Measurements from ENCODE around the gene PLCG1.

Gene PLCG1

DNA sequence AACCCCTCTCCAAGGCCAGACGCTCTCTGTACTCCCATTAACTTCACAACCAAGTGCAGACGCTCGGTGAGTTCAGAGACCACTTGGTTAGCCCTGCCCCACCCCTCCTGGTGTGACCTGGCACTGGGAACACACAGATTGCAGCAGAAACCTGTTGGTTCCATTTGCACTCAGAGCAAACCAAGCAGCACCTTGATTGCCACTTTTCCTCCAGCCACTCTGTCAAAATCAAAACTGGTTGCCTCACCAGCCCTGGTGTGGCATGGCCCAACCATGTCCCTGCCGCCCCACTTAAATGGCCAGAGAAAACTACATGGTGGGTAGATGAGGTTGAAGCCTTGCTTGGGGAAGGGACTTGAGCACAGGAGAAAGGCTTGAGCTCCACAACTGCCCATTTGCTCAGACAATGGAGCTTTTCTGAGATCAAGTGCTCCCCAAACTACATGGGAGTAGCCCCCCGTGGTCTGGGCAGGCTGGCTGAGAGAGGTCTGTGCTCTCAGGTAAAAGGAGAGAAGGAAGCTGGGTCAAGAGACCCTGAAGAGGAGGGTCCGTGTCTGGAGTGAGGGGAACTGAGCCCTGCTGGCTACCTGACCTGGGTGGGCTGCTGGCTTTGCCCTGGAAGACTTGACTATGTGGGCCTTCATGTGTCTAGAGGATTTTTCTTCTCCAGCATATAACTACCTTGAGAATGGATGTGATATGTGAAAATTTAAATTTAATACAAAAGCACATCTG, 43.4 kb downstream of the PLCG1 start:
- DNase-seq (ENCODE audit: low spot score): no peak

DNA sequence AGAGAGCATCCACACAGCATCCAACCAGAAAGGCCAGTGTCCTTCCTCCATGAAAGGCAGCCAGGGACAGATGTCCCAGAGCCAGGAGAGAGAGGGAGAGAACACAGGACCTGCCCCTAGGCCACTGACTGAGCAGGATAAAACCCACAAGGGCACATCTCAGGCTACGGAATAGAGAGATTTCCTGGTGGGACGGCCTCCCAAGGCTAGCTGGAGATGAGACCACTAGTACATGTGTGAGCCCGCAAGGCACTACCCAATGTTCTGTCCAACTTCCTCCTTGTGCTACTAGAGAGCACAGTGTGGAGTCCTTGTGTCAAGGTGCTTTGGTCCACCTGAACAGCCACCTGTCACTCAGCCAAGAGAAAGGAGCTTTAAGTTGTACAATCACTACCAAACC, 44.2 kb downstream of the PLCG1 start:
- no peak for DNase-seq (ENCODE audit: low spot score)

DNA sequence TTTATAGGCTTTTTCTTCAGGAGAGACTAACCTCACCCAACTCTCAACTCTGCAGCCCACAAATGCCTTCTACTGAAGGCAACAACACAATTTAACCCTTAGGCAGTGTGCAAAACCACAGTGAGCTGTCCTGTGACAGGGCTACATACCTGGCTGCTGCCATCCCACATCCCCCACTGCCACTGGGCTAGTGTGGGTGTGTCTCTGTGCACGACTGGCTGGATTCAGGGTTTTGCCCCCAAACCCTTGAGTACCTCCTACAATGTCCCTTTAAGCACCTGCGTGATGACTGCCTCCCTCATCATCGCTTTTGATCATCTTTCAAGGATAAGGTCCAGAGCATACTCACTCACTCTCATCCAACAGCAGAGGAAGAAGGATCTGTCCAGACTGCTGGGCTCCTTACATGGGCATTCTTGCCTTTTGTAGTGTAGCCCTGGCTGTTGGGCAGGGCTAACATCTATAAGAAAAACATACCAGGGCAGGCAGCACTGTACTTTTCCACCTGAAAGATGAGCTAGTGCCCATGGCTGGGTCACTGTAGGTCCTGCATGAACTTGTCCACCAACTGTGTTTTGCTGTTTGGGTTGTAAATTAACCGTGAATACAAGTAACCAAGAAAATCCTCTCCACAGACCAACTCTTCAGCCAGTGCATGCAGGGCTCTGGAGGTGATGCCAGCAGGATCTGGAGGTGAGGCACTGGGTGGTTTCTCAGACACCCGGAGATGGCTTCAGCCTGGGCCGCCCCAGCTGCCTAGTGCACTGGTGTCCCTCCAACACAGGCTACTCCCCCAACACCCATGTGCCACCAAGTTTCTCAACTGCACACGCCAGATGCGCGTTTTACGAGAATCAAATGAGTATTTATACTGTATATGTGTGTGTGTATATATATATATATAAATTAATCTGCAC, 45.2 kb downstream of the PLCG1 start:
- no peak for DNase-seq (ENCODE audit: low spot score)

DNA sequence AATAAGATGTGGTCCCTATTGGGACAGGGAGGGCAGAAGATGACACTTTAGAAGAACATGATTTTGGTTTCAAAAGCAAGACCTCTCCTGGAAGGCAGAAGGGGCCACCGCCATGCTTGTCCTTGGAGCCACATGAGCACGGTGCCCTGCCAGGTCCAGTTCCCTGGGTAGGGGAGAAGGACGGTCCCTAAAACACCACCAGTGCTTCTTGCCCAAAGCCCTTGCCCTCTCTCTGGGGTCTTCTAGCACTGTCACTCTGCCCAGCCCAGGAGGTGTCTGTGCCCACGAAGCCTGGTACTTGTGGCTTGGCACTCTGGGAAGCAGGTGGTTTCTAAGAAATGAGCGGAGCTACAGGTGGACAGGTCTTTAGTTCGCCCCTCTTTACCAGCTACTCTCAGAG, 46.0 kb downstream of the PLCG1 start:
- no peak for DNase-seq (ENCODE audit: low spot score)

DNA sequence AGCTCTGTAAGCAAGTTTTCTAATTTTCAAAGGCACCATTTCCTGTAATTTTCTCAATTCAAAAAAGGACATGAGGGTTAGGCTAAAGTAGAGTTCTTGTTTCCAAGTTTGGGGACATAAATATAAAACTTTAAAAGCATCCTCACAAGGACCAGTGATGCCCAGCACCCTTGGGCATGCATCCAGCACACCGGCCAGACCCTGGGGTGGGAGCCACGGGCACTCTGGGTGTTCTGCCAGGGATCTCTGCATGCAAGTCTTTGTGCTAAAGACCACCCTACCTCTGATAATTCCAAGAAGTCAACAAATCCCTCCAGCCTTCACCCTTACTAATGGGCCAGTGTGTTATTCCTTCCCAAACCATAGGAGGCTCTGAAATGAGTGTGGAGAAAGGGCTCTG, 46.5 kb downstream of the PLCG1 start:
- no peak for DNase-seq (ENCODE audit: low spot score)

DNA sequence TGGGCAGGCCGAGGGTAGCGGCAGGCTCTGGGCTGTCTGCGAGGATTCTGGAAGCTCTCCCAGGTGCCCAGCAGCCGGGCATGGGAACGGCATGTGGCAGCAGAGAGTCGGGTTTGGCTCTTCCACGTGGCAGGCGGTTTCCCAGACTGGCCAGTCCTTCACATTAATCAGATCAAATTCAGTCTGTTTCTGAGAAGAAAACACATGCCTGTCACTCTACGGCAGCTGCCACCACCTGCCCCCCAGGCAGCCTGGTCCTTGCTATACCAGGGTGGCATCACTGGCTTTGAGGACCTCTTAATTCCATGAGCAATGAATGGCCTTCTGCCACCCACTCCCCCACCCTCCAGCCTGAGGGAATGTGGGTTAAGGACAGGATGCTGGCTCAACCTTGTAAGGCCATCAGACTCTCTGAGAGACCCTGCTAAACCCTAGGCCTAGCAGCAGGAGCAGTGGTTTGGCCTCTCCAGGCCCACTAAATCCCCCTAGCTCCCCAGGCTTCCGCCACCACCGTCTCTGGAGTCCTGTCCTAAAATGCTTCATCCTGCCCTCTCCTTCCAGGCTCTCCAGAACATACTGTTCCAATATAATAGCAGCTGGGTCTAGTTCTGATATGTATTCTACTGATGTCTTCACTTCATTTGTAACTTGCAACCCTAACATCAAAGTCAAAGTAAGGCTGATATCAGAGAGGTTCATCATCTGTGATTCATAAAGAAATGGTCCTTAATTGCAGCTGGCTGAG, 47.8 kb downstream of the PLCG1 start:
- DNase-seq (ENCODE audit: low spot score): no peak

DNA sequence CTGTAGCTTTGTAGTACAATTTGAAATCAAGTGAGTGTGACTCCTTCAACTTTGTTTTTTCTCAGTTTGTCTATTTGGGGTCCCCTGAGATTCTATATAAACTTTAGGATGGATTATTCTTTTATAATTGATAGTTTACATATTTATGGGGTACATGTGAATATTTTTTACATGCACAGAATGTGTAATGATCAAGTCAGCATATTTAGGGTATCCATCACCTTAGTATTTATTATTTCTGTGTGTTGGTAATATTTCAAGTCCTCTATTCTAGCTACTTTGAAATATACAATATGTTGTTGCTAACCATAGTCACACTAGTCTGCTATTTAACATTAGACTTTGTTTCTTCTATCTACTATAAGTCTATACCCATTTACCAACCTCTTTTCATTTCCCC, 50.3 kb downstream of the PLCG1 start:
- no peak for DNase-seq (ENCODE audit: low spot score)

DNA sequence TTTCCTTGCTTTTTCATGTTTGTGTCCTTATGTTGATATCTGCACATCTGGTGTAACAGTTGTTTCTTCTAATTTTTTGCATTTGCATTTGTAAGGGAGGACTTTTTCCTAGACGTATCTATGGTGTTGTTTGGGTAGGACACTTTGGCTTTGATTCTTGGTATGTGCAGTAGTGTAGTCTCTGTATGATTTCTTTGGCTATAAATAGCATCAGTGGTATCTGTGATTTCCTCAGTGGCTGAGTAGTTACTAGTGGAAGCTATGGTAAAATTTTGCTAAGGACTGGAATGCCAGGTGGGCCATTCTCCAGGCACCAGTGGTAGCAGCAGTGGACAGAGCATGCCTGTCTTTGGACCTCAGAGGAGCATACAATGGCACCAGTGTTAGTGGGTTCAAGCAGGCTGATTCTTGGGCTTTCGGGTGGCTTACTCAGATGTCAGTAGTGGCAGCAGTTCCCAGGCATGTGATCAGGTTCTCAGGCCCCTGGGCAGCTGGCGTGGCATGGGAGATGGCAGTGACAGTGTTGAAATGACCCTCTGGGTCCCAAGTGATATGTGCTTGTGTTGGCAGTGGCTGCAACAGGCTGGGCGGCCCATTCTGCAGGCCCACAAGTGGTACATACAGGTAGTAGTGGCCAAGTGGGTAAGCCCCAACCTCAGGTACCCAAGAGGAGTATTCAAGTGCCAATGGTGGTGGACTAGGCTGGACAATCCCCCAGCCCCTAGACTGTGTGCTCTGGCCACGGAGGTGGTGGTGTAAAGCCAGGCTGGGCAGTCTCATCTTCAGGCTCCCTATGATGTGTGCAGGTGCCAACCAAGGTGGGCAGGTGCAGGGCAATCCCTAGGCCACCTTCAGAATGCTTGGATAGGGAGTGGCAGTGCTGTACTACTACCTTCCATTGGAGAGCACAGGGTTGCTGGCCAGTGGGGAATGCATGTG, 54.5 kb downstream of the PLCG1 start:
- no peak for DNase-seq (ENCODE audit: low spot score)

DNA sequence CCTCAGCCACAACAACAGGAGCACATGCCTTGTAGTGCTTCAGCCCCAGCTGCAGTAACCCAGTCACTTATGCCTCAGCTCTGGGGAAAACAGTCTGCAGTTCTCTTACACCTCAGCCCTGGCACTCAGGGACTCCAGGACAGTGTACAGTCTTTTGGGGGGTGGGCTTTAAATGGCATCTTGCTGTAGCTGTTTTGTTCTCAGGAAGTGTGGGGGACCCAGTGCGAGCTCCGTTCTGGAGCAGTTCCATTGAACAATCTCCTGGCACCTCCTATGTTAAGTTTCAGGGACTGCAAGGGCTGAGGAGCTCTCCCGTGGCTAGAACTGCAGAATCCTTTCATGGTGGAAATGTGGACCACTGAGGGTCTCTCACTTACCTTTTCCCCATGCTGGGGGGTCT, 55.2 kb downstream of the PLCG1 start:
- no peak for DNase-seq (ENCODE audit: low spot score)

DNA sequence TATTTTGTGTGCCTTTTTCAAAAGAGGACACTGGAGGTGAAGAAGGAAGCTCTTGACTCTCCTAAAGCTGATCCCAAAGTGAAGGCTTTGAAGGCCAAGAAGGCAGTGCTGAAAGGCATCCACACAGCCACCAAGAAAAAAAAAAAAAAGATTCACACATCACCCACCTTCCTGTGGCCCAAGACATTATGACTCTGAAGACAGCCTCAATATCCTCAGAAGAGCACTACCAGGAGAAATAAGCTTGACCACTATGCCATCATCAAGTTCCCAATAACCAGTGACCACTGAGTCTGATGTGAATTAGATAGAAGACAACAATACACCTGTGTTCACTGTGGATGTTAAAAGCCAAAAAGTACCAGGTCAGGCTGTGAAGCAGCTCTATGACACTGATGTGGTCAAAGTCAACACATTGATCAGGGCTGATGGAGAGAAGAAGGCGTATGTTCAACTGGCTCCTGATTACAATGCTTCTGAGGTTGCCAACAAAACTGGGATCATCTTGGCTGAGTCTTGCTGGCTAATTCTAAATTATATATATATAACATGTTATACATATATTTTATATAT, 59.4 kb downstream of the PLCG1 start:
- DNase-seq (ENCODE audit: low spot score): no peak

DNA sequence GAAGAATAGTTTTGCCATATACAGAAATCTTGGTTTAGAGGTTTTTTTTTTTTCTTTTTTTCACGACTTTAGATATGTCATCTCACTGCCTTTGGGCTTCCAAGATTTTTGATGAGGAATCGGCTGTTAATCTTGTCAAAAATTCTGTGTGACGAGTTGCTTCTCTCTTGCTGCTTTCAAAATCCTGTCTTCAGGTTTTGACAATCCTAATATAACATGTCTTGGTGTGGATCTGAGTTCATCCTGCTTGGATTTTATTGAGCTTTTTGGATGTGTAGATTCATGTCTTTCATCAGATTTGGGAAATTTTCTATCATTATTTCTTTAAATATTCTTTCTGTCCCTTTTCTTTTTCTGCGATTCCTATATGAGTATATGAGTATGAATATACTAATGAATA, 61.1 kb downstream of the PLCG1 start:
- DNase-seq (ENCODE audit: low spot score): no peak

DNA sequence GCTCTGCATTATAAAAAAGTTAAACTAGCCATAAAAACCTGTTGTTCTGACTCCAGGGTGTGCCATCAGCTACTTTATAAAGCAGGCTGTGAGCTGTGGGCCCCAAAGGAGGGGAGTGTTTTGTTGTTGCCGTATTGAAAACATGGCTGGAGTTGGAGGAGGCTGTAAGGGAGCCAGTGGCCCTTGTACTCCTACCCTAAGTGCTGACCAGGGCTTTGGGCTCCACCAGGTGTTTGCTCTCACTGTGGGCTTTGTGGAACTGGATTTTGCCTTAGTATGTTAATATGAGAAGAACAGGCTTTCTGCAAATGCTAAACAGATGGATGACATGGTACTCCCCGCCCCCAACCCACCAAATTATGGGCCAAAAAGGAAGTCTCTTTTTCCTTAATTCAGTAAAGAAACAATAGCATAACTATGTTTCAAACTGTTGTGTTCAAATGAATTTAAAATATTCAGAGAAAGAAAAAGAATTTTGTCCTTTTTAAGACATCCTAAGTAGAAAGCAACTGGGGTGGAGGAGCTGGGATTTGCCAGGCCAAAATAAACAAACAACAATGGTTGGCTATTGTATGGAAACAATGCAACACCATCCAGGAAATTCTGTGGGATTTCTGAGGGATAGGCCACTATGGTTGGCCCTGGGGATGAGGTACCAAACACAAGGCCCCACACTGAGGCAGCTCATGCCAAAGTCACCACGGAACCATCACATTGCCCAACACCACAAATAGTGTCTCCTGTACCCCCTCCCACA, 63.3 kb downstream of the PLCG1 start:
- DNase-seq (ENCODE audit: low spot score): no peak

DNA sequence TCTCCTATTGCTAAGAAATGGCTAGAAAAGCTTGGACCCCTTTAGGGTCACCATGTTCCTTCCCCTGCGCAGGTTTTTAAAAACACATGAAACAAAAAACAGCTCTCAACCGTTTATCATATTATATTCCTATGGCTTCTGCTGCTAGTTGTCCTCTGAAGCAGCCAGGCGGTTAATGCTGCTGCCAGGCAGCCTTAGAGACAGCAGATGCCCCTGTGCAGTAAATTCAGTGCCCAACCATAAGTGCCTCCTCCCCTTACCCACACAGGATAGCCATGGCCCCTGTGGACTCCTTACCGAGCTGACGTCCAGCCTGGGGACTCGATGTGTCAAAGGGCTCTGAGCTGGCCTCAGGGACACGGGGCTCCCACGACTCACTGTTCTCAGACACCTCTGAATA, 64.4 kb downstream of the PLCG1 start:
- DNase-seq (ENCODE audit: low spot score): no peak

DNA sequence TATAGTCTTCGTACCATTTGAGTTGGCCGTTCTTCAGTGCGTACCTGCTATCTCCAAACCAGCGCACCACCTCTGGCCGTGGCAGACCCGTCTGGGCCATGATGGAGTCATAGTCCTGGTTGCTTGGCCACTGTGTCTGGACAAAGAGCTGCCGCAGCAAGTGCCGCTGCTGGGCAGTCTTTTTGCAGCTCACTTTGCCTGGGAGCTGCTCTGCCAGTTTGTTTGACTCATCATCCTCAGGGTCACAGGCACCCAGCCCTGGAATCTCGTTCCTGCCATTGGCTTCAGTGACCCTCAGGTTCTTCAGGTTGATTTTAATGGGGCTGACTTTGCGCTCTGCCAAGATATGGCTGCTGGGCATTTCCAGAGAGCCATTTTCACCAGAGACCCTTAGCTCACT, 65.1 kb downstream of the PLCG1 start:
- no peak for DNase-seq (ENCODE audit: low spot score)

DNA sequence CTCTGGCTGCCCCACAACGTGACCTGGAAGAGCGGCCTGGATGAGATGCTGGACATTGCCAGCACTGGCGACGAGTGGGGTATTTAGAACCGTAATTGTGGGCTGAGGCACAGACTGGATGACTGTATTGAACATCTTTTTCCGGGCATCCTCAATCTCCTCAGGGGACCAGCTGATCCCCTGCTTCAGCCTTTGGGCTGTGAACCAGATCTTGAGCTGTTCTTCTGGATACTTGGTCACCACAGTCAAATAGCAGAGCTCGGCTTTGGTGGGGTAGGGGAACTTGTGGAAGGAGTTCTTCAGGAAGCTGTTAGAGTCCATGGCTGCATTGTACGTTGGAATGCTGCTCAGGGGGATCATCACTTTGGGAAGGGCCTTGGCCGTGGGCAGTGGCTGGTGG, 66.3 kb downstream of the PLCG1 start:
- no peak for DNase-seq (ENCODE audit: low spot score)

DNA sequence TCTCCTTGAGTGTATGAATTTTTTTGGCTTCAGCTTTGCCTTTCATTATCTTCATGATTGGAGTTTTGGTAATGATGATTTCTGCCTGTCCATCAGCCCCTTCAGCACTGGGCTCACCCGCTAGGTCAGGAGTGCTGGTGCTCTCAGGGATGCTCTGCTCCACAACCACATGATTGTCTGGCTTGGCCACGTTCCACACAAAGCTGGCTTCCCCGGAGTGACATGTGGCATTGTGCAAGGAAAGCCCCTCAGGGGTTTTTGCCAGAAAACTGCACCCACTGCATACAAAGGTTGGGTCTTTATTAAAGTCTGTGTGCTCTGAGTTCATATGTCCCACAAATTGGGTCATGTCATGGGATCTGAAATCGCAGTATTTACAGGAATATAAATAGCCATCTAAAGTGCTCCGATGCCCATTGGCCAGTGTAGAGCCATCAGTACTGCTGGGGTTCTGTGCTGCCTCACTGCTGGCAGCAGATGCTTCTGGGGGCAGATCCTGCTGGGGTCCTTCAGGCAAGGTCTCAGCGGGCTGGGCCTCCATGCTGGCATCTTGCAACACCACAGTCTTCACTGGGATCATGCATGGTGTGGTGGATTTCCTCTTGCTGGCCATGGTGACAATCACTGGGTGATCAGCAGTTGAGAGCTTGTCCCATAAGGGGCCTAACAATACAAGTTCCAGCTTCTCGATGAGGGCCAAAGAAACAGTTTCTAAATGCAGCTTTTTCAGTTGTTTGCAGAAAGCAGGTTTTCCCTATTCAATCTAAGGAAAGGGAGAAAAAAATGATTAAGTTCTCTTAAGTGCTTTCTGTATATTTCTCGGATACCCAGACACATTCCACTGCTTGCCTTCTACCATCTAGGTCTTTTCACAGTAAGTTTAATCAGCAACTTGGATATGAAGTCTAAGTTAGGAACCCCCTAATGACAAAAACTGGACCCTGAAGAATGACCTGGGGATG, 67.2 kb downstream of the PLCG1 start:
- DNase-seq (ENCODE audit: low spot score): no peak

DNA sequence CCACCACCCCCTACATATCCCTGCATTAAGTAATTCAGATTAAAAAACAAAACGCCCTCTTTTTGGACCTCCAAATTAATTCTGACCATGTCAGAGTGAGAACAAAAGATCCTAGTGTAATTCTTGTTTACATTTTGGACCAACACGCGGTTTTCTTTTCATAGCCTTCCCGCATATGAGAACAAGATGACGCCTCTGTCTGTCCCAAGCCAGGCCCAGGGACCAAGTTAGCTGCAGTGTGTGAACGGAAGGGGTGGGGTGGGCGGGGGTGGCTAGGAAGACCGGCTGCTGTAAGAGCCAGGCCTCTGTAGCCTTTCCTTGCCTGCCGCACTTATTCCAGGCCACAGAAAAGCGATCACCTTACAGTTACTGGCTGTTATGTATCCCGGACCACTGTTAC, 68.0 kb downstream of the PLCG1 start:
- no peak for DNase-seq (ENCODE audit: low spot score)

DNA sequence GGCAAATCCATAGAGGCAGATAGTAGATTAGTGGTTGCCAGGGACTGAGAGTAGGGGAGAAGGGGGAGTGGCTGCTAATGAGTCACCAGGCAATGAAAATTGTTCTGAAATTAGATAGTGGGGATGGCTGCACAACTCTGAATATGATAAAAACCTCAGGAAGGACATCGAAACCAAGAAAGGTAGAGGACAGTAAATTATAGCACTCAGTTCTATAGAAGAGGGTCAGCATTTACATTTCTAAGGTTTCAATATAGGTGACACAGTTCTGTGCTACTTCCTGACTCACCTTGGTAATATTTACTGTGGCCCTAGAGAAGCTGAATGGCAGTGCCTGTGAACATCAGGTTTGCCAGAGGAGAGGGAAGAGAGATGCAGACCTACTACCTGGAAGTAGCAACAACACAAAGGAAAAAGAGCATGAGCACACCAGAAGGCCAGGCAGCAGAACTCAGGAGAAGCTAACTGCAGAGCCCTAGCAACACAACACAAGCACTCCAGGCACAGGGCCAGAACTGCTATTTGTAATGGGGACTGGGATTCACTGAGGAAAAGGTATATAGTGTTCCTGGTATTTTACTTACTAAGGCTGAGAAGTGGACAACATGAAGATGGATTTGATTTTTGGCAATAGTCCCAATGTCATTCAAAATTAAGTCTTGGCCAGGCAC, 75.9 kb downstream of the PLCG1 start:
- no peak for DNase-seq (ENCODE audit: low spot score)

DNA sequence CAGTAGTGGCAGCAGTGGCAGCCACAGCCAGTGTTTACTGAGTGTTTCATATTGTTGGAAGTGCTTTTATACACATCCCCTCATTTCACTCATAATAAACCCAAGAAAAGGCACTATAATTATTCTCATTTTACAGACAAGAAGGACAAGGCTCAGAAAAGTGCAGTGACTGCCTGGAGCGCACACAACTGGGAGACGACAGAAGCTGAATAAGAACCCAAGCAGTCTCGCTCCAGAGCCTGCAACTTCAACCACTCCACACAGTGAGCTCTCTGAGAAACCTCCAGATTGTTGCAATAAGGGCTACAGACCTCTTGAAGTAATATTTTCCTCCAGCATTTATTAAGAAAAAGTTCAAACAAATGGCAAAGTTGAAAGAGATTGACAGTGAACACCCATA, 76.9 kb downstream of the PLCG1 start:
- DNase-seq (ENCODE audit: low spot score): no peak

All from AG08396 (cell line).